H1 (cell line): ENCODE results near the gene PLXNA3. TPM values are rescaled to one million over a fixed set of nuclear protein-coding genes. Genes with fewer than 3 reads are reported as not detected.

ENCODE experiments used
- KDM1A ChIP-seq: fragments of 200-600, 300-600 bp; sonication (generic); IDR thresholded peaks from 2 replicates; pipeline ENCODE4 v1.7.1; 2016; ENCODE audit warnings: mild to moderate bottlenecking, low read length, borderline replicate concordance
- NRF1 ChIP-seq: IDR thresholded peaks from 2 replicates; pipeline ENCODE4 v1.6.1; 2011; ENCODE audit warnings: mild to moderate bottlenecking, low read depth, low read length, improper control_type of control experiment
- POLR2AphosphoS5 ChIP-seq: IDR thresholded peaks from 2 replicates; pipeline ENCODE4 v1.6.1; 2011; ENCODE audit warnings: low read depth, low read length
- SP4 ChIP-seq: IDR thresholded peaks from 2 replicates; pipeline ENCODE4 v1.6.1; 2012; ENCODE audit warnings: low read length, inconsistent platforms
- TAF7 ChIP-seq: optimal IDR thresholded peaks from 2 replicates; pipeline ENCODE3; 2011; ENCODE audit warnings: low read depth, mild to moderate bottlenecking, inconsistent platforms, low read length, moderate library complexity, borderline replicate concordance
- TBP ChIP-seq: IDR thresholded peaks from 2 replicates; pipeline ENCODE4 v1.6.1; 2011; ENCODE audit warnings: low read depth, low read length, improper control_type of control experiment
- polyA plus RNA-seq, 7 experiments: library from polyadenylated mRNA; depleted of rRNA in 3 of 7; stranded (reverse) in 5 of 7; unstranded in 2 of 7; fragments of >200 nt in 5 of 7; fragments of 200-250 nt in 2 of 7; gene quantifications; 1 replicate in 5 of 7; 2 replicates in 1 of 7; 4 replicates in 1 of 7; pipeline versions ENCODE4 v1.2.1 to v1.2.3, GENCODE V29; 2011 to 2013; ENCODE audit warnings: missing spikeins in 2 of 7, mixed read lengths in 2 of 7
- total RNA-seq: library from RNA; stranded (reverse); fragmentation: NEBNext Ultra II Directional; extraction: Animal tissue kit (Norgen Biotek cat#: 25700); gene quantifications from 2 replicates; pipeline ENCODE4 v1.2.1, GENCODE V29; 2021
- TF ChIP-seq, protein P1 (sequence below): fragments of 300-600 bp; sonication (generic); IDR thresholded peaks from 2 replicates; pipeline ENCODE4 v1.7.1; 2012; ENCODE audit warnings: low read length, moderate library complexity, mild to moderate bottlenecking, inconsistent platforms; ENCODE audit not compliant: insufficient replicate concordance

The PLXNA3 gene
- total and polyA plus RNA-seq, 2 of the 8 experiments (the other 6 are each of a cell fraction or from before 2014, with no cell fraction given), result 10.7 to 18.2 TPM

DNA sequence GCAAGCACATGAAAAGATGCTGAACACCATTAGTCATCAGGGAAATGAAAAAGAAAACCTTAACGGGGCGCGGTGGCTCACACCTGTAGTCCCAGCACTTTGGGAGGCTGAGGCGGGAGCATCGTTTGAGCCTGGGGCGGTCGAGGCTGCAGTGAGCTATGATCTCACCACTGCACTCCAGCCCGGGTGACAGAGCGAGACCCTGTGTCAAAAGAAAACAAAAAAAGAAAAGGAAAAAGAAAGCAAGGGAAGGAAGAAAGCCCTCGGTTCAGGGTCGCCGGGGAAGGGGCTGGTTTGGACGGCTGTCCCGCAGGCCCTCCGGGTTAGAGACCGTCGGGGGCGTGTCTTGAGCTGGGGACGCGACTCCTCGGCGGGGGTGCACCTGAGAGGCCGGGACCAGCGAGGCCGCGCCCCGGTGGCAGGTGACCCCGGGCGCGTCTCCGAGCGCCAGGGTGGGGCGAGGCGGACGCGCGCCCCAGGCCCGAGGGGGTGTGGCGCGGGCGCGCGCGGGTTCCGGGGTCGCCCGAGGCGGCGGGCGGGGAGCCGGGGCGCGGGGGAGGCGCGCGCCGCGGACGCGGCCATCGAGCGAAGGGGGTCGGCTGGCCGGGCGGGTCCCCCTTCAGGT, 478 bp upstream of the PLXNA3 start (continued):
- TF ChIP-seq, protein P1, sequence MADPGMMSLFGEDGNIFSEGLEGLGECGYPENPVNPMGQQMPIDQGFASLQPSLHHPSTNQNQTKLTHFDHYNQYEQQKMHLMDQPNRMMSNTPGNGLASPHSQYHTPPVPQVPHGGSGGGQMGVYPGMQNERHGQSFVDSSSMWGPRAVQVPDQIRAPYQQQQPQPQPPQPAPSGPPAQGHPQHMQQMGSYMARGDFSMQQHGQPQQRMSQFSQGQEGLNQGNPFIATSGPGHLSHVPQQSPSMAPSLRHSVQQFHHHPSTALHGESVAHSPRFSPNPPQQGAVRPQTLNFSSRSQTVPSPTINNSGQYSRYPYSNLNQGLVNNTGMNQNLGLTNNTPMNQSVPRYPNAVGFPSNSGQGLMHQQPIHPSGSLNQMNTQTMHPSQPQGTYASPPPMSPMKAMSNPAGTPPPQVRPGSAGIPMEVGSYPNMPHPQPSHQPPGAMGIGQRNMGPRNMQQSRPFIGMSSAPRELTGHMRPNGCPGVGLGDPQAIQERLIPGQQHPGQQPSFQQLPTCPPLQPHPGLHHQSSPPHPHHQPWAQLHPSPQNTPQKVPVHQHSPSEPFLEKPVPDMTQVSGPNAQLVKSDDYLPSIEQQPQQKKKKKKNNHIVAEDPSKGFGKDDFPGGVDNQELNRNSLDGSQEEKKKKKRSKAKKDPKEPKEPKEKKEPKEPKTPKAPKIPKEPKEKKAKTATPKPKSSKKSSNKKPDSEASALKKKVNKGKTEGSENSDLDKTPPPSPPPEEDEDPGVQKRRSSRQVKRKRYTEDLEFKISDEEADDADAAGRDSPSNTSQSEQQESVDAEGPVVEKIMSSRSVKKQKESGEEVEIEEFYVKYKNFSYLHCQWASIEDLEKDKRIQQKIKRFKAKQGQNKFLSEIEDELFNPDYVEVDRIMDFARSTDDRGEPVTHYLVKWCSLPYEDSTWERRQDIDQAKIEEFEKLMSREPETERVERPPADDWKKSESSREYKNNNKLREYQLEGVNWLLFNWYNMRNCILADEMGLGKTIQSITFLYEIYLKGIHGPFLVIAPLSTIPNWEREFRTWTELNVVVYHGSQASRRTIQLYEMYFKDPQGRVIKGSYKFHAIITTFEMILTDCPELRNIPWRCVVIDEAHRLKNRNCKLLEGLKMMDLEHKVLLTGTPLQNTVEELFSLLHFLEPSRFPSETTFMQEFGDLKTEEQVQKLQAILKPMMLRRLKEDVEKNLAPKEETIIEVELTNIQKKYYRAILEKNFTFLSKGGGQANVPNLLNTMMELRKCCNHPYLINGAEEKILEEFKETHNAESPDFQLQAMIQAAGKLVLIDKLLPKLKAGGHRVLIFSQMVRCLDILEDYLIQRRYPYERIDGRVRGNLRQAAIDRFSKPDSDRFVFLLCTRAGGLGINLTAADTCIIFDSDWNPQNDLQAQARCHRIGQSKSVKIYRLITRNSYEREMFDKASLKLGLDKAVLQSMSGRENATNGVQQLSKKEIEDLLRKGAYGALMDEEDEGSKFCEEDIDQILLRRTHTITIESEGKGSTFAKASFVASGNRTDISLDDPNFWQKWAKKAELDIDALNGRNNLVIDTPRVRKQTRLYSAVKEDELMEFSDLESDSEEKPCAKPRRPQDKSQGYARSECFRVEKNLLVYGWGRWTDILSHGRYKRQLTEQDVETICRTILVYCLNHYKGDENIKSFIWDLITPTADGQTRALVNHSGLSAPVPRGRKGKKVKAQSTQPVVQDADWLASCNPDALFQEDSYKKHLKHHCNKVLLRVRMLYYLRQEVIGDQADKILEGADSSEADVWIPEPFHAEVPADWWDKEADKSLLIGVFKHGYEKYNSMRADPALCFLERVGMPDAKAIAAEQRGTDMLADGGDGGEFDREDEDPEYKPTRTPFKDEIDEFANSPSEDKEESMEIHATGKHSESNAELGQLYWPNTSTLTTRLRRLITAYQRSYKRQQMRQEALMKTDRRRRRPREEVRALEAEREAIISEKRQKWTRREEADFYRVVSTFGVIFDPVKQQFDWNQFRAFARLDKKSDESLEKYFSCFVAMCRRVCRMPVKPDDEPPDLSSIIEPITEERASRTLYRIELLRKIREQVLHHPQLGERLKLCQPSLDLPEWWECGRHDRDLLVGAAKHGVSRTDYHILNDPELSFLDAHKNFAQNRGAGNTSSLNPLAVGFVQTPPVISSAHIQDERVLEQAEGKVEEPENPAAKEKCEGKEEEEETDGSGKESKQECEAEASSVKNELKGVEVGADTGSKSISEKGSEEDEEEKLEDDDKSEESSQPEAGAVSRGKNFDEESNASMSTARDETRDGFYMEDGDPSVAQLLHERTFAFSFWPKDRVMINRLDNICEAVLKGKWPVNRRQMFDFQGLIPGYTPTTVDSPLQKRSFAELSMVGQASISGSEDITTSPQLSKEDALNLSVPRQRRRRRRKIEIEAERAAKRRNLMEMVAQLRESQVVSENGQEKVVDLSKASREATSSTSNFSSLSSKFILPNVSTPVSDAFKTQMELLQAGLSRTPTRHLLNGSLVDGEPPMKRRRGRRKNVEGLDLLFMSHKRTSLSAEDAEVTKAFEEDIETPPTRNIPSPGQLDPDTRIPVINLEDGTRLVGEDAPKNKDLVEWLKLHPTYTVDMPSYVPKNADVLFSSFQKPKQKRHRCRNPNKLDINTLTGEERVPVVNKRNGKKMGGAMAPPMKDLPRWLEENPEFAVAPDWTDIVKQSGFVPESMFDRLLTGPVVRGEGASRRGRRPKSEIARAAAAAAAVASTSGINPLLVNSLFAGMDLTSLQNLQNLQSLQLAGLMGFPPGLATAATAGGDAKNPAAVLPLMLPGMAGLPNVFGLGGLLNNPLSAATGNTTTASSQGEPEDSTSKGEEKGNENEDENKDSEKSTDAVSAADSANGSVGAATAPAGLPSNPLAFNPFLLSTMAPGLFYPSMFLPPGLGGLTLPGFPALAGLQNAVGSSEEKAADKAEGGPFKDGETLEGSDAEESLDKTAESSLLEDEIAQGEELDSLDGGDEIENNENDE, result no peak
- TF ChIP-seq NRF1, result no peak
- no peak for TF ChIP-seq TAF7
- TF ChIP-seq KDM1A, result no peak
- TF ChIP-seq SP4, result no peak
- TF ChIP-seq TBP, result no peak
- TF ChIP-seq POLR2AphosphoS5, result no peak
